ENCODE results near the gene OR6K2. TPM values are rescaled to one million over a fixed set of nuclear protein-coding genes. Genes with fewer than 3 reads are reported as not detected.
"Not testable (repeated sequence)": the region's sequence is repeated elsewhere in the genome, so short reads cannot be mapped to it uniquely, and the experiment has no call there.

The OR6K2 gene
- not detected for total RNA-seq

- H3K27ac Mint-ChIP-seq: no peak within 1 kb of the TSS
- DNase-seq (ENCODE audit: low spot score in 2 of 2): no peak
- no peaks in the 10 kb centered on the region for H3K36me3 Mint-ChIP-seq
- no peak for ATAC-seq
- H3K9me3 Mint-ChIP-seq: no peaks in the 10 kb centered on the region
These were observed at the start of gene OR6K2 for GRCh38 chr1:158700552-158700951. OR6K2 (minus strand) TSS chr1:158700652; CDS start chr1:158700652, 0 bp downstream.

- Mint-ChIP-seq H3K36me3 (no peaks in the 10 kb centered on the region), H3K27ac (no peak overlapping the region), H3K9me3 (no peaks in the 10 kb centered on the region)
- ATAC-seq: no peak
- DNase-seq (ENCODE audit: low spot score in 2 of 2): no peak
These were observed 35.4 kb upstream of the OR6K2 start for GRCh38 chr1:158735848-158736247.

GRCh38 chr1:158732524-158732923 is 32.1 kb upstream of the OR6K2 start:
- DNase-seq (ENCODE audit: low spot score in 2 of 2) (no peak), ATAC-seq (no peak)
- Mint-ChIP-seq H3K9me3 (no peaks in the 10 kb centered on the region), H3K36me3 (no peaks in the 10 kb centered on the region), H3K27ac (no peak overlapping the region)

GRCh38 chr1:158731707-158732106 is 31.3 kb upstream of the OR6K2 start:
- H3K27ac Mint-ChIP-seq: no peak overlapping the region
- ATAC-seq (no peak), DNase-seq (ENCODE audit: low spot score in 2 of 2) (no peak)
- no peaks in the 10 kb centered on the region for H3K9me3 Mint-ChIP-seq
- H3K36me3 Mint-ChIP-seq: no peaks in the 10 kb centered on the region

GRCh38 chr1:158730453-158730852 is 30.0 kb upstream of the OR6K2 start:
- Mint-ChIP-seq H3K9me3 (no peaks in the 10 kb centered on the region), H3K27ac (no peak overlapping the region), H3K36me3 (no peaks in the 10 kb centered on the region)
- ATAC-seq (no peak), DNase-seq (ENCODE audit: low spot score in 2 of 2) (no peak)

GRCh38 chr1:158728510-158729225 is 28.2 kb upstream of the OR6K2 start:
- DNase-seq (ENCODE audit: low spot score in 2 of 2) (no peak), ATAC-seq (no peak)
- H3K9me3 Mint-ChIP-seq: no peaks in the 10 kb centered on the region
- no peak overlapping the region for H3K27ac Mint-ChIP-seq
- no peaks in the 10 kb centered on the region for H3K36me3 Mint-ChIP-seq

- Mint-ChIP-seq H3K36me3 (no peaks in the 10 kb centered on the region), H3K27ac (no peak overlapping the region), H3K9me3 (no peaks in the 10 kb centered on the region)
- no peak for DNase-seq (ENCODE audit: low spot score in 2 of 2)
- no peak for ATAC-seq
These were observed 24.0 kb upstream of the OR6K2 start for GRCh38 chr1:158724442-158724841.

- DNase-seq (ENCODE audit: low spot score in 2 of 2) (no peak), ATAC-seq (no peak)
- H3K27ac Mint-ChIP-seq: no peak within 1 kb of the TSS
- no peaks in the 10 kb centered on the region for H3K36me3 Mint-ChIP-seq
- no peaks in the 10 kb centered on the region for H3K9me3 Mint-ChIP-seq
These were observed 20.2 kb upstream of the OR6K2 start, which contains the start of gene OR6K3 for GRCh38 chr1:158720620-158721019. OR6K3 (minus strand) TSS chr1:158720720; CDS start chr1:158718115, 2,605 bp downstream.

GRCh38 chr1:158719664-158720063 is 19.2 kb upstream of the OR6K2 start:
- ATAC-seq (no peak), DNase-seq (ENCODE audit: low spot score in 2 of 2) (no peak)
- no peaks in the 10 kb centered on the region for H3K36me3 Mint-ChIP-seq
- no peaks in the 10 kb centered on the region for H3K9me3 Mint-ChIP-seq
- no peak overlapping the region for H3K27ac Mint-ChIP-seq

GRCh38 chr1:158717344-158717743 is 16.9 kb upstream of the OR6K2 start:
- DNase-seq (ENCODE audit: low spot score in 2 of 2) (no peak), ATAC-seq (no peak)
- H3K9me3 Mint-ChIP-seq: no peaks in the 10 kb centered on the region
- H3K36me3 Mint-ChIP-seq: no peaks in the 10 kb centered on the region
- no peak overlapping the region for H3K27ac Mint-ChIP-seq

- peak overlapping the region in 1 of 2 donors; percentile 69 for H3K27ac Mint-ChIP-seq
- peak in 1 of 2 donors; percentile 94 for ATAC-seq
- no peaks in the 10 kb centered on the region for H3K9me3 Mint-ChIP-seq
These were observed 15.9 kb upstream of the OR6K2 start for GRCh38 chr1:158716335-158716734.

GRCh38 chr1:158714754-158715153 is 14.3 kb upstream of the OR6K2 start:
- no peaks in the 10 kb centered on the region for H3K9me3 Mint-ChIP-seq

More at GRCh38 chr1:158716335-158716734, 15.9 kb upstream of the OR6K2 start:
- H3K36me3 Mint-ChIP-seq: no peaks in the 10 kb centered on the region
- no peak for DNase-seq (ENCODE audit: low spot score in 2 of 2)

GRCh38 chr1:158711098-158711497 is 10.6 kb upstream of the OR6K2 start:
- DNase-seq (ENCODE audit: low spot score in 2 of 2) (no peak), ATAC-seq (no peak)
- H3K9me3 Mint-ChIP-seq: no peaks in the 10 kb centered on the region
- H3K36me3 Mint-ChIP-seq: no peaks in the 10 kb centered on the region
- H3K27ac Mint-ChIP-seq: no peak overlapping the region

More at GRCh38 chr1:158714754-158715153, 14.3 kb upstream of the OR6K2 start:
- no peak overlapping the region for H3K27ac Mint-ChIP-seq
- no peak for DNase-seq (ENCODE audit: low spot score in 2 of 2)
- H3K36me3 Mint-ChIP-seq: no peaks in the 10 kb centered on the region
- no peak for ATAC-seq

GRCh38 chr1:158706096-158706495 is 5.6 kb upstream of the OR6K2 start:
- DNase-seq (ENCODE audit: low spot score in 2 of 2) (no peak), ATAC-seq (no peak)
- no peak overlapping the region for H3K27ac Mint-ChIP-seq
- H3K36me3 Mint-ChIP-seq: no peaks in the 10 kb centered on the region
- no peaks in the 10 kb centered on the region for H3K9me3 Mint-ChIP-seq

GRCh38 chr1:158694596-158694995 is 5.9 kb downstream of the OR6K2 start:
- H3K27ac Mint-ChIP-seq: no peak overlapping the region
- no peak for DNase-seq (ENCODE audit: low spot score in 2 of 2)
- no peaks in the 10 kb centered on the region for H3K36me3 Mint-ChIP-seq
- no peaks in the 10 kb centered on the region for H3K9me3 Mint-ChIP-seq
- no peak for ATAC-seq

GRCh38 chr1:158692356-158692755 is 8.1 kb downstream of the OR6K2 start:
- Mint-ChIP-seq H3K27ac (no peak overlapping the region), H3K36me3 (no peaks in the 10 kb centered on the region), H3K9me3 (no peaks in the 10 kb centered on the region)
- ATAC-seq (no peak), DNase-seq (ENCODE audit: low spot score in 2 of 2) (no peak)

GRCh38 chr1:158691907-158692306 is 8.5 kb downstream of the OR6K2 start:
- H3K27ac Mint-ChIP-seq: no peak overlapping the region
- no peaks in the 10 kb centered on the region for H3K36me3 Mint-ChIP-seq
- DNase-seq (ENCODE audit: low spot score in 2 of 2) (no peak), ATAC-seq (no peak)
- no peaks in the 10 kb centered on the region for H3K9me3 Mint-ChIP-seq

- not testable (repeated sequence) for H3K36me3 Mint-ChIP-seq; ATAC-seq; H3K27ac Mint-ChIP-seq; DNase-seq (ENCODE audit: low spot score in 2 of 2); H3K9me3 Mint-ChIP-seq
These were observed 9.3 kb downstream of the OR6K2 start for GRCh38 chr1:158691149-158691548.
